CD4-positive, alpha-beta T cell treated with Interleukin-15 for 1 hour (primary cell): ENCODE results near the gene MYBPC3.

Experiments used
- DNase-seq: peaks from one replicate; pipeline ENCODE4 v3.0.0-alpha.2; 2020

MYBPC3 gene

GRCh38 chr11:47356129-47356997, 3.9 kb upstream of the MYBPC3 start:
- DNase-seq, result no peak

- no peak for DNase-seq
Observed at GRCh38 chr11:47355283-47356128, 3.0 kb upstream of the MYBPC3 start.

GRCh38 chr11:47354913-47355282, 2.4 kb upstream of the MYBPC3 start:
- no peak for DNase-seq

GRCh38 chr11:47353978-47354774, 1.7 kb upstream of the MYBPC3 start:
- no peak for DNase-seq

GRCh38 chr11:47351156-47352126, 1.1 kb downstream of the MYBPC3 start:
- DNase-seq, result no peak

- DNase-seq, result no peak
Observed at GRCh38 chr11:47350315-47350714, 2.2 kb downstream of the MYBPC3 start.

GRCh38 chr11:47349521-47350095, 2.9 kb downstream of the MYBPC3 start:
- no peak for DNase-seq

- DNase-seq, result no peak
Observed at GRCh38 chr11:47348859-47349258, 3.6 kb downstream of the MYBPC3 start.

- DNase-seq, result no peak
Observed at GRCh38 chr11:47348131-47348802, 4.2 kb downstream of the MYBPC3 start.

- DNase-seq, result no peak
Observed at GRCh38 chr11:47347137-47347536, 5.4 kb downstream of the MYBPC3 start.

- DNase-seq, result no peak
Observed at GRCh38 chr11:47345890-47346563, 6.5 kb downstream of the MYBPC3 start.

- DNase-seq, result no peak
Observed at GRCh38 chr11:47342854-47343253, 9.6 kb downstream of the MYBPC3 start.

- no peak for DNase-seq
Observed at GRCh38 chr11:47342036-47342803, 10.3 kb downstream of the MYBPC3 start.

GRCh38 chr11:47340980-47341775, 11.3 kb downstream of the MYBPC3 start:
- no peak for DNase-seq

GRCh38 chr11:47340010-47340409, 12.5 kb downstream of the MYBPC3 start:
- DNase-seq, result no peak

- DNase-seq, result no peak
Observed at GRCh38 chr11:47338396-47339241, 13.9 kb downstream of the MYBPC3 start.

- DNase-seq, result no peak
Observed at GRCh38 chr11:47337229-47337924, 15.1 kb downstream of the MYBPC3 start.
